Esophagus muscularis mucosa (tissue), 4 donors: Measurements from ENCODE around the gene ROBO2. TPM values are rescaled to one million over a fixed set of nuclear protein-coding genes. Genes with fewer than 3 reads are reported as not detected.

ENCODE experiments used
- DNase-seq: peaks from one replicate; pipeline ENCODE4 v3.0.0-alpha.2; 2017; ENCODE audit errors: extremely low spot score
- H3K27ac ChIP-seq, 4 donors: fragments of 200-600 bp; sonication (generic); replicated peaks in 1 of 4; 1 replicate in 3 of 4; 2 replicates in 1 of 4; pipeline ENCODE4 v1.5.1; 2016 to 2019; ENCODE audit warnings: mild to moderate bottlenecking in 1 of 4
- H3K27me3 ChIP-seq, 4 donors: fragments of 200-600 bp; sonication (generic); one replicate each; pipeline versions ENCODE4 v1.5.1 to v1.6.0; 2016 to 2019
- H3K36me3 ChIP-seq, 4 donors: fragments of 200-600 bp; sonication (generic); one replicate each; pipeline ENCODE4 v1.5.1; 2016 to 2019
- H3K4me1 ChIP-seq, 4 donors: fragments of 200-600 bp; sonication (generic); one replicate each; pipeline ENCODE4 v1.5.1; 2016 to 2019
- H3K4me3 ChIP-seq, 4 donors: fragments of 200-600 bp; sonication (generic); 1 replicate in 2 of 4; 2 replicates in 2 of 4; pipeline ENCODE4 v1.5.1; 2016 to 2019; ENCODE audit warnings: mild to moderate bottlenecking in 4 of 4, moderate library complexity in 1 of 4
- H3K9me3 ChIP-seq, 4 donors: fragments of 200-600 bp; sonication (generic); 1 replicate in 3 of 4; 2 replicates in 1 of 4; pipeline ENCODE4 v1.5.1; 2016 to 2019
- EP300 ChIP-seq: sonication (generic); formaldehyde crosslinking; IDR thresholded peaks from one replicate; pipeline ENCODE4 v1.6.1; 2017; ENCODE audit warnings: antibody characterized with exemption
- POLR2A ChIP-seq: fragments of 450-650 bp; IDR thresholded peaks from one replicate; pipeline ENCODE4 v1.6.1; 2017; ENCODE audit warnings: antibody characterized with exemption, moderate library complexity, mild to moderate bottlenecking, low read depth
- POLR2AphosphoS5 ChIP-seq, 2 donors: sonication (generic); formaldehyde crosslinking; IDR thresholded peaks; one replicate each; pipeline ENCODE4 v1.6.1; 2017; ENCODE audit warnings: antibody characterized with exemption in 2 of 2
- WGBS: methylation state at CpG from one replicate; pipeline ENCODE4 v1.1.5; 2018; 5-methylcytosine and 5-hydroxymethylcytosine counted together
- intact Hi-C: fragments of 100-400 bp; cut with DNase I; formaldehyde crosslinking; loops from one replicate; pipeline ENCODE4 v1.15.1; 2023
- total RNA-seq, 4 donors: library from RNA; depleted of rRNA; stranded (reverse); fragments of >200 nt; gene quantifications; one replicate each; pipeline versions ENCODE4 v1.1.0 to v1.2.1, GENCODE V29; 2016
- TF ChIP-seq, protein P1 (sequence below), 3 experiments: fragments of 200-600 bp in 2 of 3; fragments of 450-650 bp in 1 of 3; sonication (generic) in 2 of 3; IDR thresholded peaks; one replicate each; pipeline ENCODE4 v1.5.1; 2017 to 2019; ENCODE audit warnings: antibody characterized with exemption in 3 of 3, mild to moderate bottlenecking in 2 of 3, moderate library complexity in 1 of 3

Gene ROBO2
- total RNA-seq, 4 donors from 2014 or later = 0.83 to 2.1 (median 1.3) TPM

DNA sequence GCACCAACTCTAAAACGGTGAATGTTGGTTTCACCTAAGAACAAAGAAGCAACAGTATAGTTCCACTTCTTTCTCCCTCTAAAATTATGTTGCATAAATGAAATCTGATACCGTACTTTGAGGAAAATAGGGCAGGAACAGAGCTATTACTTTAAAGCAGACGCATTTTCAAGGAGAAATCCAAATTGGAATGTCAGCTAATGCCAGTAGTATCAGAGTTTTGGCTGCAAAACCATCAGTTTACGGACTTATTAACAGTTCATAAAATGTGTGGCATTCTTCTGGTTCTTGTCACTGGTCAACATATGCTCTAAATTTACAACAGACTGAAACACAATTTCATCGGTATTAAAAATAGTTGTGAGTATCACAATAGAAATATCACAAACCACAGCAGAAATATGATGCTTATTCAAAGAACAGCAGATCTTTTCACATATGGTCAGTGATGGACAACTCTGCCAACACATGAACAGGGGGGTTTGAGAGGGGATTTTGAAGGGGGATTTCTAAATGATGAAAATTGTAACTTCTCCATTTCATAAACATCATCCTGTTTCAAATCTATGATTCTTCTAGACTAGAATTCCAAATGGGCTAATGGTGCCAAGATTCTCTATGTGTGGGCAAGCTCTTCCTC is 38.7 kb upstream of the ROBO2 start:
- Histone ChIP-seq H3K9me3 (no peaks in the 10 kb centered on the region), H3K27me3 (no peaks in the 10 kb centered on the region), H3K27ac (no peak overlapping the region), H3K4me1 (no peaks in the 10 kb centered on the region), H3K36me3 (no peaks in the 10 kb centered on the region), H3K4me3 (no peak overlapping the region)
- intact Hi-C loops = no loop called here
- WGBS = 86% methylated on average over 5 of the region's 5 CpGs
- DNase-seq = no peak
- TF ChIP-seq POLR2A = no peak
- TF ChIP-seq, protein P1, sequence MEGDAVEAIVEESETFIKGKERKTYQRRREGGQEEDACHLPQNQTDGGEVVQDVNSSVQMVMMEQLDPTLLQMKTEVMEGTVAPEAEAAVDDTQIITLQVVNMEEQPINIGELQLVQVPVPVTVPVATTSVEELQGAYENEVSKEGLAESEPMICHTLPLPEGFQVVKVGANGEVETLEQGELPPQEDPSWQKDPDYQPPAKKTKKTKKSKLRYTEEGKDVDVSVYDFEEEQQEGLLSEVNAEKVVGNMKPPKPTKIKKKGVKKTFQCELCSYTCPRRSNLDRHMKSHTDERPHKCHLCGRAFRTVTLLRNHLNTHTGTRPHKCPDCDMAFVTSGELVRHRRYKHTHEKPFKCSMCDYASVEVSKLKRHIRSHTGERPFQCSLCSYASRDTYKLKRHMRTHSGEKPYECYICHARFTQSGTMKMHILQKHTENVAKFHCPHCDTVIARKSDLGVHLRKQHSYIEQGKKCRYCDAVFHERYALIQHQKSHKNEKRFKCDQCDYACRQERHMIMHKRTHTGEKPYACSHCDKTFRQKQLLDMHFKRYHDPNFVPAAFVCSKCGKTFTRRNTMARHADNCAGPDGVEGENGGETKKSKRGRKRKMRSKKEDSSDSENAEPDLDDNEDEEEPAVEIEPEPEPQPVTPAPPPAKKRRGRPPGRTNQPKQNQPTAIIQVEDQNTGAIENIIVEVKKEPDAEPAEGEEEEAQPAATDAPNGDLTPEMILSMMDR (IDR thresholded peaks at IDR 0.05) = no peak
- TF ChIP-seq POLR2AphosphoS5 (IDR thresholded peaks at IDR 0.05) = no peak
- no peak for TF ChIP-seq EP300

DNA sequence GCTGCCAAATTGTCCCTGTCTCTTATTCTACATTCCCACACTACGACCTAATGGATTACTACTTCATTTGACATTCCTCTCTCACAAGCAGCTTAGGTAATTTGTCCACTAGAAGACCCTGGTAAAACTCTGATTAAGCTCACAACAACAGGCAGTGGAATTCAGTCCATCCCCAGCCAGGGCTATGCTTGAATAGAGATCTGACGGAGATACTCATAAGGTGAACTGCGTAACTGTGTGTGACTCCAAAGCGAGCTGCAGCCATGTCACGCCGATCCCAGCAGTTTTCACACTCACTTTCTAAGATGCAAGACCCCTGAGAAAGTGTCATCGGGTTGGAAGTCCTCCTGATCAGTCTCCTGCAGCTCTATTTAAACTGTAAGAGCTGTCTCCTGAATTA is 25.7 kb upstream of the ROBO2 start:
- Histone ChIP-seq H3K36me3 (no peaks in the 10 kb centered on the region), H3K27ac (no peak overlapping the region), H3K4me3 (no peak overlapping the region), H3K9me3 (no peaks in the 10 kb centered on the region), H3K27me3 (no peaks in the 10 kb centered on the region), H3K4me1 (no peaks in the 10 kb centered on the region)
- TF ChIP-seq EP300 (no peak), POLR2AphosphoS5 (IDR thresholded peaks at IDR 0.05) (no peak), POLR2A (no peak)
- TF ChIP-seq, protein P1 (IDR thresholded peaks at IDR 0.05) = no peak
- no peak for DNase-seq
- whole genome bisulfite sequencing = 56% methylated on average over 7 of the region's 7 CpGs
- intact Hi-C loops = no loop called here

DNA sequence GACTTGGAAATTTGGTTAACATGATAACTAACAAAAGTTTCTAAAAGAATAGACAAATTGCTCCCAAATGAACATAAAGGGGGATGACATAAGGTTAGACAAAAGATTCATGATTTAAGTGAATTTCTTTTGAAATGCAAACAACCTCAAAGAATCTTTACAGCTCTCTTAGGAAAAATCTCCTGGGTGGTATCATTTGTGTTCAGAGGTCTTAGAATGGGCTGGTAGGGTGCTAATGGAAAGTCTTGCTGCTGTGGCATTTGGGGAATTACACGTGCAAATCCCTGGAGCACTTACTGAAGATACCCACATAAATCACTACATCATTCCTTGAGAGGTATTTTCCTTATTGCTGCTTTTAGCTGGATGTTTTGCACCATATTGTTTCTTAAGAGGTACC is 14.4 kb upstream of the ROBO2 start:
- WGBS = 61% methylated on average over 1 of the region's 1 CpG
- no peaks in the 10 kb centered on the region for H3K36me3 ChIP-seq
- intact Hi-C loops = no loop called here
- no peak for DNase-seq
- TF ChIP-seq, protein P1 (IDR thresholded peaks at IDR 0.05) = no peak
- TF ChIP-seq POLR2AphosphoS5 (IDR thresholded peaks at IDR 0.05) (no peak), POLR2A (no peak), EP300 (no peak)
- no peaks in the 10 kb centered on the region for H3K27me3 ChIP-seq
- no peaks in the 10 kb centered on the region for H3K4me1 ChIP-seq
- H3K4me3 ChIP-seq = no peak overlapping the region
- no peak overlapping the region for H3K27ac ChIP-seq
- H3K9me3 ChIP-seq = no peaks in the 10 kb centered on the region

DNA sequence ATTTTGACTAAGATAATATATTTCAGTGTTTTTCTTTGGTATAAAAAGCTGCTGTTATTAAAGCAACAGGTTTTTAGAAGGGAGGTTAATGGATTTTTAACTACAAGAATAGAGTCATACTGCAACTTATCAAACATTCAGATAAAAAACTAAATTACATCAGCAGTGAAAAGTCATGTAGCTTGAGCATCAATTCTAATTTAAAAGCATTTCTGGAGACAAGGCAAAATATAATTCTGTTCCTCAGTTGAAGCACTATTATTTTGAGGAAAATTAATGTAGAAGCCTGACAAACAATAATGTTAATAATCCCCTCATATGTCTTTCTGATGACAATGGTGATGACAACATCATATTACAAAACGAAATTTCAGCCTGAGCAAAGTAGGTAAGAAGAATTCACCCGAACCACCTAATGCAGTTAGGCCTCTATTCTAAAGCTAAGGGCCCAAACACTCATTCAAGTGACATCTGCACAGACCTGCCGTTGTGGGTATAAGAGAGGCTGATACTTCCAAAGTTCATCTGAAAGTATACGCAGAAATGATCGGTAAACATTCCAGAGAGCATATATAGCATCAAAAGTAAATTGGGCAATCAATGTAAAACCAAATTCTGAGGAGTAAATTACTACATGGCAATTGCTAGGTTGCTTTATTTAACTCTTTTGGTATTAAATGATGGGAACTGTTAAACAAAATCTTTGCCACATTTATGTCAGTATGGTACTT is 12.8 kb upstream of the ROBO2 start:
- 71% methylated on average over 5 of the region's 5 CpGs for WGBS
- Histone ChIP-seq H3K9me3 (no peaks in the 10 kb centered on the region), H3K4me3 (no peak overlapping the region), H3K27ac (no peak overlapping the region), H3K27me3 (no peaks in the 10 kb centered on the region), H3K36me3 (no peaks in the 10 kb centered on the region), H3K4me1 (no peaks in the 10 kb centered on the region)
- TF ChIP-seq POLR2A (no peak), EP300 (no peak), POLR2AphosphoS5 (IDR thresholded peaks at IDR 0.05) (no peak)
- TF ChIP-seq, protein P1 (IDR thresholded peaks at IDR 0.05) = no peak
- DNase-seq = no peak
- intact Hi-C loops = no loop called here
